K562 (cell line): ENCODE measurements around the gene GNB2. TPM values are rescaled to one million over a fixed set of nuclear protein-coding genes. Genes with fewer than 3 reads are reported as not detected.
A peak's percentile ranks its signal among the peaks of the same experiment; 100 is the strongest.
"Not testable (repeated sequence)": the region's sequence is repeated elsewhere in the genome, so short reads cannot be mapped to it uniquely, and the experiment has no call there.

Source experiments
- ATAC-seq: fragments of 200-7000 bp; cut with Tn5 transposase; 3 replicates; pipeline ENCODE4 v1.9.1; 2020; ENCODE audit warnings: moderate library complexity
- BruUV-seq: library from RNA; stranded (reverse); fragments of 400-500 nt; replicated peaks from 2 replicates; lab custom pipeline; 2021; lab: Mats Ljungman, UMichigan
- CTCF ChIA-PET: fragments of 300-600 bp; formaldehyde crosslinking; extraction: SDS; loops from one replicate; lab custom pipeline; 2021; ENCODE audit warnings: low intra/inter-chr PET ratio; lab: Yijun Ruan, JAX
- POLR2A ChIA-PET: fragments of 300-600, 350-650 bp; sonication (Branson Sonifier 250); formaldehyde crosslinking; extraction: SDS; loops from one replicate; lab custom pipeline; 2021; ENCODE audit warnings: antibody characterized with exemption, inconsistent platforms; lab: Yijun Ruan, JAX
- DNase-seq, 4 experiments: peaks; one replicate each; pipeline versions ENCODE4 v3.0.0 to v3.0.0-alpha.2; 2011 to 2018; ENCODE audit warnings: low spot score in 3 of 4, mixed read lengths in 3 of 4; ENCODE audit errors: extremely low read depth in 1 of 4
- FAIRE-seq: peaks from 2 replicates; lab custom pipeline; 2011; peaks lifted over from hg19 to GRCh38; lab: Jason Lieb, UNC
- H2AFZ ChIP-seq: 2 replicates; pipeline ENCODE4 v1.6.0; 2011; ENCODE audit warnings: low read depth, low read length, control low read depth, inconsistent platforms
- H3K27ac ChIP-seq: fragments of 200-600 bp; 3 replicates; pipeline ENCODE4 v1.8.0; 2011; ENCODE audit warnings: low read depth, mild to moderate bottlenecking, control low read depth, inconsistent platforms, low read length, moderate library complexity, mixed read lengths; ENCODE audit errors: extremely low read depth
- H3K27me3 ChIP-seq, 2 experiments: fragments of 300-600 bp in 1 of 2; 2 replicates in 1 of 2; 3 replicates in 1 of 2; pipeline versions ENCODE4 v1.6.0 to v1.8.0; 2011; ENCODE audit warnings: inconsistent platforms in 2 of 2, low read length in 2 of 2, mild to moderate bottlenecking in 1 of 2, mixed read lengths in 1 of 2, moderate library complexity in 1 of 2; ENCODE audit not compliant: control insufficient read depth in 2 of 2, insufficient read depth in 2 of 2
- H3K36me3 ChIP-seq: fragments of 300-600 bp; 3 replicates; pipeline ENCODE4 v1.8.0; 2011; ENCODE audit warnings: mild to moderate bottlenecking, low read length, inconsistent platforms; ENCODE audit not compliant: control insufficient read depth, insufficient read depth
- H3K4me1 ChIP-seq, 2 experiments: fragments of 200-600 bp in 1 of 2; replicated peaks in 1 of 2; 2 replicates in 1 of 2; 3 replicates in 1 of 2; pipeline versions ENCODE4 v1.5.1 to v1.8.0; 2011; ENCODE audit warnings: inconsistent platforms in 2 of 2, low read length in 2 of 2, mild to moderate bottlenecking in 1 of 2, mixed read lengths in 1 of 2, moderate library complexity in 1 of 2; ENCODE audit not compliant: control insufficient read depth in 2 of 2, insufficient read depth in 2 of 2
- H3K4me2 ChIP-seq: 2 replicates; pipeline ENCODE4 v1.6.1; 2011; ENCODE audit warnings: low read length, control low read depth, inconsistent platforms, mixed read lengths; ENCODE audit not compliant: insufficient read depth
- H3K4me3 ChIP-seq: fragments of 200-600 bp; sonication (generic), shearing (Covaris generic); 2 replicates; pipeline ENCODE4 v1.5.1; 2016; ENCODE audit warnings: control low read depth, inconsistent platforms
- H3K79me2 ChIP-seq: fragments of 200-600 bp; 3 replicates; pipeline ENCODE4 v1.8.0; 2011; ENCODE audit warnings: low read length, inconsistent platforms; ENCODE audit not compliant: control insufficient read depth, insufficient read depth
- H3K9ac ChIP-seq, 2 experiments: 2 replicates each; pipeline versions ENCODE4 v1.6.0 to v1.6.1; 2011; ENCODE audit warnings: low read depth in 2 of 2, low read length in 2 of 2, control low read depth in 1 of 2, inconsistent platforms in 1 of 2, mild to moderate bottlenecking in 1 of 2, mixed read lengths in 1 of 2; ENCODE audit not compliant: insufficient read depth in 1 of 2
- H3K9me1 ChIP-seq: one replicate; pipeline ENCODE4 v1.6.0; 2011; ENCODE audit warnings: inconsistent platforms, mild to moderate bottlenecking, low read length, moderate library complexity; ENCODE audit not compliant: control insufficient read depth, insufficient read depth
- H3K9me3 ChIP-seq: replicated peaks from 2 replicates; pipeline ENCODE4 v1.5.1; 2011; ENCODE audit warnings: low read depth, low read length, inconsistent platforms; ENCODE audit not compliant: control insufficient read depth, insufficient read depth
- H4K20me1 ChIP-seq: replicated peaks from 2 replicates; pipeline ENCODE4 v1.6.1; 2011; ENCODE audit warnings: low read length, inconsistent platforms, mixed read lengths; ENCODE audit not compliant: control insufficient read depth, insufficient read depth
- ARID1B ChIP-seq: fragments of 450-650 bp; IDR thresholded peaks from 2 replicates; pipeline ENCODE4 v1.6.1; 2016; ENCODE audit warnings: antibody characterized with exemption, mild to moderate bottlenecking, inconsistent platforms
- HDAC1 ChIP-seq, 2 experiments: fragments of 450-650 bp; IDR thresholded peaks; 2 replicates each; pipeline ENCODE4 v1.6.1; 2016 to 2017; ENCODE audit warnings: inconsistent platforms in 1 of 2, mild to moderate bottlenecking in 1 of 2, moderate library complexity in 1 of 2
- MCM3 ChIP-seq: fragments of 450-650 bp; IDR thresholded peaks from 2 replicates; pipeline ENCODE4 v1.6.1; 2016
- MCM7 ChIP-seq, 2 experiments: fragments of 450-650 bp; IDR thresholded peaks; 2 replicates each; pipeline ENCODE4 v1.6.1; 2016 to 2018
- THRB ChIP-seq: fragments of 450-650 bp; formaldehyde crosslinking; conservative IDR thresholded peaks from 2 replicates; pipeline ENCODE4 v1.4.0; 2022; ENCODE audit warnings: mild to moderate bottlenecking, missing genetic modification characterization
- ZBTB26 ChIP-seq: fragments of 450-650 bp; formaldehyde crosslinking; IDR thresholded peaks from 2 replicates; pipeline ENCODE4 v1.4.0; 2022; ENCODE audit warnings: missing genetic modification characterization
- ZNF512 ChIP-seq: IDR thresholded peaks from 2 replicates; pipeline ENCODE4 v1.6.1; 2016; ENCODE audit warnings: missing genetic modification characterization, missing compliant biosample characterization
- WGBS: fragments of 100-300 bp; shearing (Covaris generic); methylation state at CpG from one replicate; pipeline ENCODE4 v1.1.6; 2016; ENCODE audit warnings: low coverage, mixed read lengths; ENCODE audit not compliant: insufficient coverage; ENCODE audit errors: missing lambda C conversion rate; 5-methylcytosine and 5-hydroxymethylcytosine counted together
- in situ Hi-C: fragments of 300-500 bp; cut with MboI; formaldehyde crosslinking; loops from 4 replicates; pipeline ENCODE4 v1.15.0; 2018; ENCODE audit warnings: inconsistent platforms, mixed read lengths
- intact Hi-C: fragments of 100-400 bp; cut with micrococcal nuclease; formaldehyde crosslinking; loops from 2 replicates; pipeline ENCODE4 v1.14.2; 2022
- polyA plus RNA-seq, 8 experiments: library from polyadenylated mRNA; depleted of rRNA in 4 of 8; stranded (reverse) in 5 of 8; unstranded in 3 of 8; fragments of >200 nt; fragmentation: Nextera tagmentation in 2 of 8; fragmentation: Illumina TruSeq in 1 of 8; extraction: Ambion mirVana in 2 of 8; extraction: Trizol in 1 of 8; gene quantifications; 2 replicates each; pipeline versions ENCODE4 v1.2.1 to v1.2.3, GENCODE V29; 2011 to 2014; ENCODE audit warnings: inconsistent platforms in 1 of 8, missing spikeins in 1 of 8
- total RNA-seq, 7 experiments: library from RNA; depleted of rRNA in 6 of 7; stranded (reverse); fragments of >200 nt in 6 of 7; fragmentation: Illumina TruSeq in 2 of 7; extraction: Trizol in 2 of 7; gene quantifications; 2 replicates each; pipeline versions ENCODE4 v1.2.1 to v1.2.3, GENCODE V29; 2011 to 2021; ENCODE audit warnings: low replicate concordance in 1 of 7

The GNB2 gene
- total and polyA plus RNA-seq, 9 of the 15 experiments (the other 6 are each of a cell fraction or from before 2014, with no cell fraction given), result 0.65 to 320 (median 104) TPM

GRCh38 chr7:100699018-100699417 lies 25.5 kb downstream of the GNB2 start (continued):
- TF ChIP-seq ZBTB26 (CRISPR knock-in tag) (no peak), ARID1B (no peak)

- H3K4me1 ChIP-seq, result peaks cover 0 to 16% of the 10 kb centered on the region in 2 experiments; a peak in 3 of 5 replicates
- 43% methylated on average over 3 of the region's 3 CpGs for WGBS
- H4K20me1 ChIP-seq, CTCF ChIA-PET, ATAC-seq, H3K9me3 ChIP-seq, H3K4me3 ChIP-seq, H3K36me3 ChIP-seq, BruUV-seq, FAIRE-seq, H3K4me2 ChIP-seq, in situ Hi-C loops, H3K27ac ChIP-seq, H3K79me2 ChIP-seq, H3K9me1 ChIP-seq, H2AFZ ChIP-seq, intact Hi-C loops, H3K9ac ChIP-seq, POLR2A ChIA-PET, DNase-seq: not testable (repeated sequence)
- H3K27me3 ChIP-seq, result peaks cover 11 to 15% of the 10 kb centered on the region in 2 experiments
- TF ChIP-seq HDAC1 (IDR thresholded peaks at IDR 0.05), result peak in 1 of 2 experiments; percentile 25; a peak in 1 of 4 replicates
- 0 out of 4 replicates have a peak, but pooled peaks of 1 of the 2 experiments have one; percentile 44 for TF ChIP-seq MCM7 (IDR thresholded peaks at IDR 0.05)
- TF ChIP-seq ZBTB26 (CRISPR knock-in tag), result 0 out of 2 replicates have a peak, but pooled peaks have one; percentile 13
- TF ChIP-seq MCM3, result peak; percentile 75
- TF ChIP-seq THRB (CRISPR knock-in tag), result 0 out of 2 replicates have a peak, but pooled peaks have one; percentile 56
- peak; percentile 61; the same call in 1 of the 2 replicates for TF ChIP-seq ZNF512 (tag)
These were observed 27.5 kb downstream of the GNB2 start for GRCh38 chr7:100701089-100701488.
